K562 (cell line): ENCODE data around the gene RGS17. TPM values are rescaled to one million over a fixed set of nuclear protein-coding genes. Genes with fewer than 3 reads are reported as not detected.
"Not testable (repeated sequence)": the region's sequence is repeated elsewhere in the genome, so short reads cannot be mapped to it uniquely, and the experiment has no call there.

ENCODE experiments used
- ATAC-seq: fragments of 200-7000 bp; cut with Tn5 transposase; 3 replicates; pipeline ENCODE4 v1.9.1; 2020; ENCODE audit warnings: moderate library complexity
- BruUV-seq: library from RNA; stranded (reverse); fragments of 400-500 nt; replicated peaks from 2 replicates; lab custom pipeline; 2021; lab: Mats Ljungman, UMichigan
- CTCF ChIA-PET: fragments of 300-600 bp; formaldehyde crosslinking; extraction: SDS; loops from one replicate; lab custom pipeline; 2021; ENCODE audit warnings: low intra/inter-chr PET ratio; lab: Yijun Ruan, JAX
- POLR2A ChIA-PET: fragments of 300-600, 350-650 bp; sonication (Branson Sonifier 250); formaldehyde crosslinking; extraction: SDS; loops from one replicate; lab custom pipeline; 2021; ENCODE audit warnings: antibody characterized with exemption, inconsistent platforms; lab: Yijun Ruan, JAX
- DNase-seq, 4 experiments: peaks; one replicate each; pipeline versions ENCODE4 v3.0.0 to v3.0.0-alpha.2; 2011 to 2018; ENCODE audit warnings: low spot score in 3 of 4, mixed read lengths in 3 of 4; ENCODE audit errors: extremely low read depth in 1 of 4
- FAIRE-seq: peaks from 2 replicates; lab custom pipeline; 2011; peaks lifted over from hg19 to GRCh38; lab: Jason Lieb, UNC
- H2AFZ ChIP-seq: 2 replicates; pipeline ENCODE4 v1.6.0; 2011; ENCODE audit warnings: low read depth, low read length, control low read depth, inconsistent platforms
- H3K27ac ChIP-seq: fragments of 200-600 bp; 3 replicates; pipeline ENCODE4 v1.8.0; 2011; ENCODE audit warnings: low read depth, mild to moderate bottlenecking, control low read depth, inconsistent platforms, low read length, moderate library complexity, mixed read lengths; ENCODE audit errors: extremely low read depth
- H3K27me3 ChIP-seq, 2 experiments: fragments of 300-600 bp in 1 of 2; 2 replicates in 1 of 2; 3 replicates in 1 of 2; pipeline versions ENCODE4 v1.6.0 to v1.8.0; 2011; ENCODE audit warnings: inconsistent platforms in 2 of 2, low read length in 2 of 2, mild to moderate bottlenecking in 1 of 2, mixed read lengths in 1 of 2, moderate library complexity in 1 of 2; ENCODE audit not compliant: control insufficient read depth in 2 of 2, insufficient read depth in 2 of 2
- H3K36me3 ChIP-seq: fragments of 300-600 bp; 3 replicates; pipeline ENCODE4 v1.8.0; 2011; ENCODE audit warnings: mild to moderate bottlenecking, low read length, inconsistent platforms; ENCODE audit not compliant: control insufficient read depth, insufficient read depth
- H3K4me1 ChIP-seq, 2 experiments: fragments of 200-600 bp in 1 of 2; replicated peaks in 1 of 2; 2 replicates in 1 of 2; 3 replicates in 1 of 2; pipeline versions ENCODE4 v1.5.1 to v1.8.0; 2011; ENCODE audit warnings: inconsistent platforms in 2 of 2, low read length in 2 of 2, mild to moderate bottlenecking in 1 of 2, mixed read lengths in 1 of 2, moderate library complexity in 1 of 2; ENCODE audit not compliant: control insufficient read depth in 2 of 2, insufficient read depth in 2 of 2
- H3K4me2 ChIP-seq: 2 replicates; pipeline ENCODE4 v1.6.1; 2011; ENCODE audit warnings: low read length, control low read depth, inconsistent platforms, mixed read lengths; ENCODE audit not compliant: insufficient read depth
- H3K4me3 ChIP-seq: fragments of 200-600 bp; sonication (generic), shearing (Covaris generic); 2 replicates; pipeline ENCODE4 v1.5.1; 2016; ENCODE audit warnings: control low read depth, inconsistent platforms
- H3K79me2 ChIP-seq: fragments of 200-600 bp; 3 replicates; pipeline ENCODE4 v1.8.0; 2011; ENCODE audit warnings: low read length, inconsistent platforms; ENCODE audit not compliant: control insufficient read depth, insufficient read depth
- H3K9ac ChIP-seq, 2 experiments: 2 replicates each; pipeline versions ENCODE4 v1.6.0 to v1.6.1; 2011; ENCODE audit warnings: low read depth in 2 of 2, low read length in 2 of 2, control low read depth in 1 of 2, inconsistent platforms in 1 of 2, mild to moderate bottlenecking in 1 of 2, mixed read lengths in 1 of 2; ENCODE audit not compliant: insufficient read depth in 1 of 2
- H3K9me1 ChIP-seq: one replicate; pipeline ENCODE4 v1.6.0; 2011; ENCODE audit warnings: inconsistent platforms, mild to moderate bottlenecking, low read length, moderate library complexity; ENCODE audit not compliant: control insufficient read depth, insufficient read depth
- H3K9me3 ChIP-seq: replicated peaks from 2 replicates; pipeline ENCODE4 v1.5.1; 2011; ENCODE audit warnings: low read depth, low read length, inconsistent platforms; ENCODE audit not compliant: control insufficient read depth, insufficient read depth
- H4K20me1 ChIP-seq: replicated peaks from 2 replicates; pipeline ENCODE4 v1.6.1; 2011; ENCODE audit warnings: low read length, inconsistent platforms, mixed read lengths; ENCODE audit not compliant: control insufficient read depth, insufficient read depth
- ATF1 ChIP-seq, 2 experiments: fragments of 450-650 bp in 1 of 2; IDR thresholded peaks; 2 replicates each; pipeline ENCODE4 v1.6.1; 2016; ENCODE audit warnings: missing compliant biosample characterization in 1 of 2, missing genetic modification characterization in 1 of 2
- CBX3 ChIP-seq, 2 experiments: IDR thresholded peaks; 1 replicate in 1 of 2; 2 replicates in 1 of 2; pipeline ENCODE4 v1.6.1; 2012; ENCODE audit warnings: inconsistent platforms in 2 of 2, low read length in 2 of 2, borderline replicate concordance in 1 of 2, control low read depth in 1 of 2
- CBX5 ChIP-seq: IDR thresholded peaks from 2 replicates; pipeline ENCODE4 v1.6.1; 2014; ENCODE audit warnings: low read depth, borderline replicate concordance
- CC2D1A ChIP-seq: fragments of 450-650 bp; IDR thresholded peaks from 2 replicates; pipeline ENCODE4 v1.6.1; 2017; ENCODE audit warnings: mild to moderate bottlenecking
- CHAMP1 ChIP-seq: fragments of 450-650 bp; IDR thresholded peaks from 2 replicates; pipeline ENCODE4 v1.6.1; 2016; ENCODE audit warnings: mild to moderate bottlenecking
- TRIM24 ChIP-seq, 2 experiments: fragments of 450-650 bp; IDR thresholded peaks; 2 replicates each; pipeline ENCODE4 v1.6.1; 2016
- TRIM28 ChIP-seq: fragments of 450-650 bp; IDR thresholded peaks from 2 replicates; pipeline ENCODE4 v1.6.1; 2017
- YY1 ChIP-seq, 3 experiments: IDR thresholded peaks; 2 replicates each; pipeline ENCODE4 v1.6.1; 2011; ENCODE audit warnings: low read length in 2 of 3, mild to moderate bottlenecking in 2 of 3, moderate library complexity in 2 of 3, borderline replicate concordance in 1 of 3, control low read depth in 1 of 3, low read depth in 1 of 3; ENCODE audit not compliant: insufficient read depth in 3 of 3, insufficient replicate concordance in 2 of 3, control insufficient read depth in 1 of 3, insufficient read length in 1 of 3; ENCODE audit errors: extremely low read depth in 1 of 3
- ZFP36 ChIP-seq: fragments of 150-350 bp; IDR thresholded peaks from 2 replicates; pipeline ENCODE4 v1.6.1; 2018; ENCODE audit warnings: low read length, low read depth; ENCODE audit not compliant: partially characterized antibody
- ZNF280A ChIP-seq: fragments of 450-650 bp; IDR thresholded peaks from 2 replicates; pipeline ENCODE4 v1.6.1; 2018; ENCODE audit warnings: mild to moderate bottlenecking, low read depth; ENCODE audit not compliant: partially characterized antibody
- ZNF431 ChIP-seq: sonication (generic); formaldehyde crosslinking; IDR thresholded peaks from 2 replicates; pipeline ENCODE4 v1.8.0; 2022; ENCODE audit warnings: mild to moderate bottlenecking, missing genetic modification reagents
- ZNF766 ChIP-seq: fragments of 200-800 bp; sonication (Bioruptor generic); conservative IDR thresholded peaks from 2 replicates; pipeline ENCODE4 v1.6.1; 2016; ENCODE audit warnings: missing genetic modification characterization, missing compliant biosample characterization
- WGBS: fragments of 100-300 bp; shearing (Covaris generic); methylation state at CpG from one replicate; pipeline ENCODE4 v1.1.6; 2016; ENCODE audit warnings: low coverage, mixed read lengths; ENCODE audit not compliant: insufficient coverage; ENCODE audit errors: missing lambda C conversion rate; 5-methylcytosine and 5-hydroxymethylcytosine counted together
- in situ Hi-C: fragments of 300-500 bp; cut with MboI; formaldehyde crosslinking; loops from 4 replicates; pipeline ENCODE4 v1.15.0; 2018; ENCODE audit warnings: inconsistent platforms, mixed read lengths
- intact Hi-C: fragments of 100-400 bp; cut with micrococcal nuclease; formaldehyde crosslinking; loops from 2 replicates; pipeline ENCODE4 v1.14.2; 2022
- polyA plus RNA-seq, 8 experiments: library from polyadenylated mRNA; depleted of rRNA in 4 of 8; stranded (reverse) in 5 of 8; unstranded in 3 of 8; fragments of >200 nt; fragmentation: Nextera tagmentation in 2 of 8; fragmentation: Illumina TruSeq in 1 of 8; extraction: Ambion mirVana in 2 of 8; extraction: Trizol in 1 of 8; gene quantifications; 2 replicates each; pipeline versions ENCODE4 v1.2.1 to v1.2.3, GENCODE V29; 2011 to 2014; ENCODE audit warnings: inconsistent platforms in 1 of 8, missing spikeins in 1 of 8
- total RNA-seq, 7 experiments: library from RNA; depleted of rRNA in 6 of 7; stranded (reverse); fragments of >200 nt in 6 of 7; fragmentation: Illumina TruSeq in 2 of 7; extraction: Trizol in 2 of 7; gene quantifications; 2 replicates each; pipeline versions ENCODE4 v1.2.1 to v1.2.3, GENCODE V29; 2011 to 2021; ENCODE audit warnings: low replicate concordance in 1 of 7
- TF ChIP-seq, protein P1 (sequence below), 2 experiments: fragments of 450-650 bp; conservative IDR thresholded peaks; 2 replicates each; pipeline ENCODE4 v1.6.1; 2017; ENCODE audit warnings: mild to moderate bottlenecking in 2 of 2, moderate library complexity in 2 of 2

RGS17 gene
- total and polyA plus RNA-seq, 9 of the 15 experiments (the other 6 are each of a cell fraction or from before 2014, with no cell fraction given), result 0.01 to 0.14 (median 0.08) TPM; not detected in 6

- intact Hi-C loops, result not testable (repeated sequence)
- 0 out of 2 replicates have a peak overlapping the region, but pooled peaks have one; percentile 1 for H3K4me3 ChIP-seq
Observed at GRCh38 chr6:152999538-152999937, 131.5 kb downstream of the RGS17 start.

More at GRCh38 chr6:152999538-152999937, 131.5 kb downstream of the RGS17 start:
- H3K27me3 ChIP-seq; CTCF ChIA-PET; BruUV-seq; ATAC-seq; H3K4me1 ChIP-seq; H2AFZ ChIP-seq; H3K9me3 ChIP-seq; FAIRE-seq; DNase-seq; H3K9me1 ChIP-seq; H4K20me1 ChIP-seq; H3K9ac ChIP-seq; TF ChIP-seq ATF1 (CRISPR knock-in tag; IDR thresholded peaks at IDR 0.05): not testable (repeated sequence)
- POLR2A ChIA-PET, result interaction anchor here (3.5 kb wide), 1 partner anchor 15 kb away, joined by 37 read pairs; the partner anchor contains the start of gene FBXO5
- Histone ChIP-seq H3K27ac (peak overlapping the region; percentile 25; the same call in 2 of the 3 replicates), H3K79me2 (peaks cover 97% of the 10 kb centered on the region), H3K36me3 (peaks cover 67% of the 10 kb centered on the region), H3K4me2 (peak overlapping the region; percentile 43)
- 14% methylated on average over 2 of the region's 2 CpGs for WGBS
- TF ChIP-seq CHAMP1 (peak; percentile 91), ZNF431 (CRISPR knock-in tag) (peak; percentile 96), ZNF766 (CRISPR knock-in tag) (peak; percentile 80), CC2D1A (peak; percentile 66; the same call in 1 of the 2 replicates), YY1 (IDR thresholded peaks at IDR 0.05; ENCODE audit: borderline replicate concordance in 1 of 3, control insufficient read depth in 1 of 3, extremely low read depth in 1 of 3, insufficient read depth in 3 of 3, insufficient read length in 1 of 3, insufficient replicate concordance in 2 of 3, low read depth in 1 of 3, low read length in 2 of 3) (peak in 1 of 3 experiments; percentile 24), CBX3 (IDR thresholded peaks at IDR 0.05; ENCODE audit: borderline replicate concordance in 1 of 2, low read length in 2 of 2) (peak in 1 of 2 experiments; percentile 73; a peak in 1 of 3 replicates), CBX5 (0 out of 2 replicates have a peak, but pooled peaks have one; percentile 47), ZFP36 (peak; percentile 84), ATF1 (tag; IDR thresholded peaks at IDR 0.05) (0 out of 2 replicates have a peak, but pooled peaks have one; percentile 18), TRIM24 (IDR thresholded peaks at IDR 0.05) (peak; percentile 75 to 83), ZNF280A (peak; percentile 52), TRIM28 (peak; percentile 65)
- TF ChIP-seq, protein P1, sequence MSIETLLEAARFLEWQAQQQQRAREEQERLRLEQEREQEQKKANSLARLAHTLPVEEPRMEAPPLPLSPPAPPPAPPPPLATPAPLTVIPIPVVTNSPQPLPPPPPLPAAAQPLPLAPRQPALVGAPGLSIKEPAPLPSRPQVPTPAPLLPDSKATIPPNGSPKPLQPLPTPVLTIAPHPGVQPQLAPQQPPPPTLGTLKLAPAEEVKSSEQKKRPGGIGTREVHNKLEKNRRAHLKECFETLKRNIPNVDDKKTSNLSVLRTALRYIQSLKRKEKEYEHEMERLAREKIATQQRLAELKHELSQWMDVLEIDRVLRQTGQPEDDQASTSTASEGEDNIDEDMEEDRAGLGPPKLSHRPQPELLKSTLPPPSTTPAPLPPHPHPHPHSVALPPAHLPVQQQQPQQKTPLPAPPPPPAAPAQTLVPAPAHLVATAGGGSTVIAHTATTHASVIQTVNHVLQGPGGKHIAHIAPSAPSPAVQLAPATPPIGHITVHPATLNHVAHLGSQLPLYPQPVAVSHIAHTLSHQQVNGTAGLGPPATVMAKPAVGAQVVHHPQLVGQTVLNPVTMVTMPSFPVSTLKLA (conservative IDR thresholded peaks at IDR 0.05), result peak in 1 of 2 experiments; percentile 27; a peak in 3 of 4 replicates
- in situ Hi-C loops, result loop anchor here (25.0 kb wide), 2 partner anchors 1513 to 1587 kb away; partner anchors contain the start of gene CNKSR3
